ENCODE measurements around the gene KCTD16. TPM values are rescaled to one million over a fixed set of nuclear protein-coding genes. Genes with fewer than 3 reads are reported as not detected.

KCTD16 gene
- total and polyA plus RNA-seq, 2 donors (not counting 1 experiment from before 2014, with no cell fraction given), result not detected

- H3K9me3 ChIP-seq (ENCODE audit: control extremely low read depth in 1 of 3, control insufficient read depth in 2 of 3, insufficient read depth in 1 of 3, low read length in 2 of 3), result no peaks in the 10 kb centered on the region
- no peak overlapping the region for H3K4me3 ChIP-seq (ENCODE audit: control extremely low read depth in 1 of 5, extremely low read depth in 1 of 5, insufficient read depth in 1 of 5, low read depth in 2 of 5, low read length in 4 of 5)
- H3K27me3 ChIP-seq (replicated peaks in 1 of 4; ENCODE audit: control extremely low read depth in 1 of 4, control insufficient read depth in 3 of 4, insufficient read depth in 4 of 4, low read length in 3 of 4), result no peaks in the 10 kb centered on the region
- no peak overlapping the region for H3K27ac ChIP-seq (ENCODE audit: low read length in 2 of 2)
- H3K36me3 ChIP-seq (replicated peaks in 1 of 2; ENCODE audit: control extremely low read depth in 1 of 2, control insufficient read depth in 1 of 2, extremely low read depth in 1 of 2, insufficient read depth in 2 of 2, low read length in 1 of 2), result no peaks in the 10 kb centered on the region
- ChIA-PET POLR2A (no interaction called here), CTCF (no interaction called here)
- no peaks in the 10 kb centered on the region for H3K79me2 ChIP-seq (ENCODE audit: control insufficient read depth, insufficient read depth, low read length)
- H3K9me3 Mint-ChIP-seq (ENCODE audit: insufficient read depth), result no peaks in the 10 kb centered on the region
- DNase-seq (no peak), ATAC-seq (ENCODE audit: low read depth) (no peak)
- H3K27ac Mint-ChIP-seq, result no peak overlapping the region
- H3K4me1 ChIP-seq (ENCODE audit: control insufficient read depth in 2 of 2, insufficient read depth in 2 of 2, low read length in 2 of 2), result no peaks in the 10 kb centered on the region
- H4K20me1 ChIP-seq (ENCODE audit: control insufficient read depth, insufficient read depth, low read length, poor library complexity, severe bottlenecking), result no peaks in the 10 kb centered on the region
- no peak overlapping the region for H2AFZ ChIP-seq (ENCODE audit: insufficient read depth, low read depth, low read length, poor library complexity, severe bottlenecking)
- no peaks in the 10 kb centered on the region for H3K4me1 Mint-ChIP-seq
- H3K4me2 ChIP-seq (replicated peaks; ENCODE audit: low read depth, low read length, poor library complexity, severe bottlenecking), result no peak overlapping the region
- peaks cover 3% of the 10 kb centered on the region for H3K27me3 Mint-ChIP-seq
- H3K9ac ChIP-seq (ENCODE audit: low read length), result no peak overlapping the region
- WGBS (ENCODE audit: insufficient coverage), result 100% methylated on average over 1 of the region's 3 CpGs
- intact Hi-C loops (cut with micrococcal nuclease), result no loop called here
- H3K4me3 Mint-ChIP-seq, result no peak overlapping the region
- TF ChIP-seq EZH2 (IDR thresholded peaks at IDR 0.05; ENCODE audit: borderline replicate concordance, insufficient read depth, low read depth, low read length, poor library complexity, severe bottlenecking) (no peak), CTCF (IDR thresholded peaks at IDR 0.05) (no peak)
These were observed 128.0 kb downstream of the KCTD16 start for GRCh38 chr5:144298658-144299057.

- H3K9ac ChIP-seq (ENCODE audit: low read length), result no peak overlapping the region
- H3K9me3 ChIP-seq (ENCODE audit: control extremely low read depth in 1 of 3, control insufficient read depth in 2 of 3, insufficient read depth in 1 of 3, low read length in 2 of 3), result no peaks in the 10 kb centered on the region
- DNase-seq (no peak), ATAC-seq (ENCODE audit: low read depth) (no peak)
- WGBS (ENCODE audit: insufficient coverage), result 75% methylated on average over 2 of the region's 3 CpGs
- H3K4me3 ChIP-seq (ENCODE audit: control extremely low read depth in 1 of 5, extremely low read depth in 1 of 5, insufficient read depth in 1 of 5, low read depth in 2 of 5, low read length in 4 of 5), result no peak overlapping the region
- Mint-ChIP-seq H3K27me3 (peaks cover 6% of the 10 kb centered on the region), H3K27ac (no peak overlapping the region), H3K4me3 (no peak overlapping the region), H3K4me1 (no peaks in the 10 kb centered on the region), H3K9me3 (ENCODE audit: insufficient read depth) (no peaks in the 10 kb centered on the region)
- no peaks in the 10 kb centered on the region for H4K20me1 ChIP-seq (ENCODE audit: control insufficient read depth, insufficient read depth, low read length, poor library complexity, severe bottlenecking)
- H3K36me3 ChIP-seq (replicated peaks in 1 of 2; ENCODE audit: control extremely low read depth in 1 of 2, control insufficient read depth in 1 of 2, extremely low read depth in 1 of 2, insufficient read depth in 2 of 2, low read length in 1 of 2), result no peaks in the 10 kb centered on the region
- ChIA-PET CTCF (no interaction called here), POLR2A (no interaction called here)
- intact Hi-C loops (cut with micrococcal nuclease), result no loop called here
- TF ChIP-seq EZH2 (IDR thresholded peaks at IDR 0.05; ENCODE audit: borderline replicate concordance, insufficient read depth, low read depth, low read length, poor library complexity, severe bottlenecking) (no peak), CTCF (IDR thresholded peaks at IDR 0.05) (no peak)
- no peak overlapping the region for H2AFZ ChIP-seq (ENCODE audit: insufficient read depth, low read depth, low read length, poor library complexity, severe bottlenecking)
- H3K27ac ChIP-seq (ENCODE audit: low read length in 2 of 2), result no peak overlapping the region
- no peaks in the 10 kb centered on the region for H3K79me2 ChIP-seq (ENCODE audit: control insufficient read depth, insufficient read depth, low read length)
- no peaks in the 10 kb centered on the region for H3K4me1 ChIP-seq (ENCODE audit: control insufficient read depth in 2 of 2, insufficient read depth in 2 of 2, low read length in 2 of 2)
- no peaks in the 10 kb centered on the region for H3K27me3 ChIP-seq (replicated peaks in 1 of 4; ENCODE audit: control extremely low read depth in 1 of 4, control insufficient read depth in 3 of 4, insufficient read depth in 4 of 4, low read length in 3 of 4)
- H3K4me2 ChIP-seq (replicated peaks; ENCODE audit: low read depth, low read length, poor library complexity, severe bottlenecking), result no peak overlapping the region
These were observed 134.0 kb downstream of the KCTD16 start for GRCh38 chr5:144304688-144305087.
